Right atrium auricular region (tissue), 2 donors: ENCODE measurements around the gene HDGFL2. TPM values are rescaled to one million over a fixed set of nuclear protein-coding genes. Genes with fewer than 3 reads are reported as not detected.
A peak's percentile ranks its signal among the peaks of the same experiment; 100 is the strongest.

Source experiments
- DNase-seq: peaks from one replicate; pipeline ENCODE4 v3.0.0-alpha.2; 2019; ENCODE audit warnings: low spot score
- H3K27ac ChIP-seq, 2 donors: fragments of 200-600 bp; sonication (generic); 1 replicate in 1 of 2; 2 replicates in 1 of 2; pipeline ENCODE4 v1.5.1; 2016 to 2019
- H3K27me3 ChIP-seq, 2 donors: fragments of 200-600 bp; sonication (generic); one replicate each; pipeline versions ENCODE4 v1.5.1 to v1.6.0; 2017 to 2019
- H3K36me3 ChIP-seq: fragments of 200-600 bp; sonication (generic); one replicate; pipeline ENCODE4 v1.5.1; 2016
- H3K4me1 ChIP-seq, 2 donors: fragments of 200-600 bp; sonication (generic); one replicate each; pipeline versions ENCODE4 v1.5.1 to v1.6.0; 2017 to 2019
- H3K4me3 ChIP-seq, 2 donors: fragments of 200-600 bp; sonication (generic); 1 replicate in 1 of 2; 2 replicates in 1 of 2; pipeline ENCODE4 v1.5.1; 2017 to 2019; ENCODE audit warnings: mild to moderate bottlenecking in 1 of 2, moderate library complexity in 1 of 2
- H3K9me3 ChIP-seq, 2 donors: fragments of 200-600 bp; sonication (generic); one replicate each; pipeline ENCODE4 v1.5.1; 2019
- total RNA-seq, 2 donors: library from RNA; depleted of rRNA; stranded (reverse); fragments of >200 nt; gene quantifications; one replicate each; pipeline ENCODE4 v1.1.0, GENCODE V29; 2016
- TF ChIP-seq, protein P1 (sequence below), 2 donors: fragments of 200-600 bp; sonication (generic); IDR thresholded peaks; one replicate each; pipeline ENCODE4 v1.5.1; 2019; ENCODE audit warnings: antibody characterized with exemption in 2 of 2

HDGFL2 gene
- total RNA-seq, 2 donors from 2014 or later, result 18.3 to 24.8 TPM

DNA sequence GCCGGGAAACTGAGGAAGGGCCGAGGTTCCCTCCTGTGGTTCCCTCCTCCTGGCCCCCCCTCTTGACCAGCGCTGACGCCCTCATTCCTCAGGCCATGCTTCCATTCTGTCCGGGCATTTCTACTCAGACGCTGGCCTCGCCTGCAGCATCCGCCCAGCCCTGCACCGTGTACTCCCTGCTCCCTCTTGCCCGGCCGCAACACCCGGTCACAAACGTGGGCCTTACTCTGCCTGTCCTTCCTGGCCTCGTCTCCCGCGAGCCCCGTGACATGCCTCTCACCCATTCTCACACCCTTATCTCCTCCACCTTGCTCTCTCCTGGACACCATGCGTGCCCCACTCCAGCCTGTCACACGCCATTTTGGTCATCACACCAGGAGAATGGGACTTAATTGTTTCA, 11.3 kb downstream of the HDGFL2 start:
- Histone ChIP-seq H3K36me3 (peaks cover 12% of the 10 kb centered on the region), H3K4me1 (peaks cover 0 to 4% of the 10 kb centered on the region in 2 donors), H3K9me3 (no peaks in the 10 kb centered on the region), H3K27ac (no peak overlapping the region), H3K27me3 (no peaks in the 10 kb centered on the region), H3K4me3 (no peak overlapping the region)
- TF ChIP-seq, protein P1, sequence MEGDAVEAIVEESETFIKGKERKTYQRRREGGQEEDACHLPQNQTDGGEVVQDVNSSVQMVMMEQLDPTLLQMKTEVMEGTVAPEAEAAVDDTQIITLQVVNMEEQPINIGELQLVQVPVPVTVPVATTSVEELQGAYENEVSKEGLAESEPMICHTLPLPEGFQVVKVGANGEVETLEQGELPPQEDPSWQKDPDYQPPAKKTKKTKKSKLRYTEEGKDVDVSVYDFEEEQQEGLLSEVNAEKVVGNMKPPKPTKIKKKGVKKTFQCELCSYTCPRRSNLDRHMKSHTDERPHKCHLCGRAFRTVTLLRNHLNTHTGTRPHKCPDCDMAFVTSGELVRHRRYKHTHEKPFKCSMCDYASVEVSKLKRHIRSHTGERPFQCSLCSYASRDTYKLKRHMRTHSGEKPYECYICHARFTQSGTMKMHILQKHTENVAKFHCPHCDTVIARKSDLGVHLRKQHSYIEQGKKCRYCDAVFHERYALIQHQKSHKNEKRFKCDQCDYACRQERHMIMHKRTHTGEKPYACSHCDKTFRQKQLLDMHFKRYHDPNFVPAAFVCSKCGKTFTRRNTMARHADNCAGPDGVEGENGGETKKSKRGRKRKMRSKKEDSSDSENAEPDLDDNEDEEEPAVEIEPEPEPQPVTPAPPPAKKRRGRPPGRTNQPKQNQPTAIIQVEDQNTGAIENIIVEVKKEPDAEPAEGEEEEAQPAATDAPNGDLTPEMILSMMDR (IDR thresholded peaks at IDR 0.05), result no peak
- no peak for DNase-seq

DNA sequence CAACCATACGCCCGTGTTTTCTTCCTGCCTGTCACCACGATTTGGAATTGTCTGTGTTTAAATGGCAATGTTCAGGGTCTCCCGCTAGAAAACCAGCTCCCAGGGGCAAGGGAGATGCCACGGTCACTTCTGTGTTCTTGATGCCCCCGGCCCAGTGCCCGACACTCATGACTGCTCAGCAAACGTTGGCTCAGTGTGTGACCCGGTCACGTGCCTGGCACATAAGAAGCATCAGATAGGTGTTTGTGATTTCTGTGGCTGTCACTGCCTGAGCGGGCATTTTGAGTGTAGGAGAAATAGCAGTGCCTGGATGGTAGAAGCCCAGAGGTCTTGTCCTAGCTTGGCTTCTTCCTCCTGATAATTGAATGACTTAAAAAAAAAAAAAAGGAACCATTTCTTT, 15.5 kb downstream of the HDGFL2 start:
- no peak overlapping the region for H3K4me3 ChIP-seq
- H3K27me3 ChIP-seq, result no peaks in the 10 kb centered on the region
- DNase-seq, result no peak
- peaks cover 0 to 4% of the 10 kb centered on the region in 2 donors for H3K4me1 ChIP-seq
- H3K36me3 ChIP-seq, result peaks cover 40% of the 10 kb centered on the region
- no peaks in the 10 kb centered on the region for H3K9me3 ChIP-seq
- H3K27ac ChIP-seq, result peak overlapping the region; percentile 16 to 55
- TF ChIP-seq, protein P1 (IDR thresholded peaks at IDR 0.05), result no peak

DNA sequence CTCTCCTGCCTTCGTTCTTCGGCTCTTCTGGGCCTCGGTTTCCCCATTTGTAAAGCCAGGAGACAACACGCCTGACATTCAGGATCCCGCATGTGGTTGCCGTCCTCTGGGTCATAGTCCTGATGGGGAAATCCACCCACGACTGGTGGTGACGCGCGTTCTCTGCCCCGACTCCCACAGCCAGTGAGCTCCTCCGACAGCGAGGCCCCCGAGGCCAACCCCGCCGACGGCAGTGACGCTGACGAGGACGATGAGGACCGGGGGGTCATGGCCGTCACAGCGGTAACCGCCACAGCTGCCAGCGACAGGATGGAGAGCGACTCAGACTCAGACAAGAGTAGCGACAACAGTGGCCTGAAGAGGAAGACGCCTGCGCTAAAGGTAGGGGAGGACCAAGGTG, 16.4 kb downstream of the HDGFL2 start:
- H3K9me3 ChIP-seq, result no peaks in the 10 kb centered on the region
- H3K36me3 ChIP-seq, result peaks cover 37% of the 10 kb centered on the region
- no peak overlapping the region for H3K4me3 ChIP-seq
- no peak overlapping the region for H3K27ac ChIP-seq
- TF ChIP-seq, protein P1 (IDR thresholded peaks at IDR 0.05), result no peak
- no peaks in the 10 kb centered on the region for H3K27me3 ChIP-seq
- no peak for DNase-seq
- peaks cover 0 to 4% of the 10 kb centered on the region in 2 donors for H3K4me1 ChIP-seq

DNA sequence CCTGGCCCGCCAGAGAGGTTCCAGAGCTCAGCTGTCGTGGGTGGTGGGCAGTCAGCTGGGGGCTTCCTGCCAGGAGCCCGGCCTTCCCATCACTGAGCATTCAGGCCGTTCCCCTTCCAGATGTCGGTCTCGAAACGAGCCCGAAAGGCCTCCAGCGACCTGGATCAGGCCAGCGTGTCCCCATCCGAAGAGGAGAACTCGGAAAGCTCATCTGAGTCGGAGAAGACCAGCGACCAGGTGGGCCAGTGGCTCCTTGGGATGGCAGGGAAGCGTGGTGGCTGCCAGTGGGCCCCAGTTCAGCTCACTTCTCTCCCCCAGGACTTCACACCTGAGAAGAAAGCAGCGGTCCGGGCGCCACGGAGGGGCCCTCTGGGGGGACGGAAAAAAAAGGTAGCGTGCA, 19.3 kb downstream of the HDGFL2 start:
- no peak overlapping the region for H3K4me3 ChIP-seq
- H3K36me3 ChIP-seq, result peaks cover 62% of the 10 kb centered on the region
- peaks cover 0 to 4% of the 10 kb centered on the region in 2 donors for H3K4me1 ChIP-seq
- H3K27ac ChIP-seq, result no peak overlapping the region
- no peaks in the 10 kb centered on the region for H3K27me3 ChIP-seq
- no peak for DNase-seq
- TF ChIP-seq, protein P1 (IDR thresholded peaks at IDR 0.05), result no peak
- no peaks in the 10 kb centered on the region for H3K9me3 ChIP-seq

DNA sequence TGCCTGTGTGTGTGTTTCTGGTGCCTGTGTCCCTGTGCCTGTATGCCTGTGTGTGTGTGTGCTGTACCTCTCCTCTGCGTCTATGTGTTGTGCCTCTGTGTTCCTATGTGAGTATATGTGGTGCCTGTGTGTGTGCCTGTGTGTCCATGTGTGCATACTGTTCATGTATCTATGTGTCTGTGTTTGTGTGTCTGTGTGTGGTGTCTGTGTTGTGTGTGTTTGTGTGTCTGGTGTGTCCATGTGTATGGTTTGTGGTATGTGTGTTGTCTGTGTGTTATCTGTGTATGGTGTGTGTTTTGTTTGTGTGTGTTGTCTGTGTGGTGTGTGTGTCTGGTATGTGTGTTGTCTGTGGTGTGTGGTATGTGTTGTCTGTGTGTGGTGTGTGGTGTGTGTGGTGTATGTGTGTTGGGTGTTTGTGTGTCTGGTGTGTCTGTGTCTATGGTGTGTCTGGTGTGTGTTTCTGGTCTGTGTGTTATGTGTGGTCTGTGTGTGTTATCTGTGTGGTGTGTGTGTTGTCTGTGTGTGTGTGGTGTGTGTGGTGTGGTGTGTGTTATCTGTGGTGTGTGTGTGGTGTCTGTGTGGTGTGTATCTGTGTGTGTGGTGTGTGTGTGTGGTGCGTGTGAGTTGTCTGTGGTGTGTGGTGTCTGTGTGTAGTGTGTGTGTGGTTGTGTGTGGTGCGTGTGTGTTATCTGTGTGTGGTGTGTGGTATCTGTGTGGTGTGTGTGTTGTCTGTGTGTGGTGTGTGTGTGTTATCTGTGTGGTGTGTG, 20.4 kb downstream of the HDGFL2 start:
- Histone ChIP-seq H3K4me1 (peaks cover 0 to 4% of the 10 kb centered on the region in 2 donors), H3K27me3 (no peaks in the 10 kb centered on the region), H3K9me3 (no peaks in the 10 kb centered on the region), H3K36me3 (peaks cover 70% of the 10 kb centered on the region), H3K4me3 (no peak overlapping the region), H3K27ac (no peak overlapping the region)
- DNase-seq, result no peak
- TF ChIP-seq, protein P1 (IDR thresholded peaks at IDR 0.05), result no peak
